ENCODE measurements around the gene PTPMT1.

The PTPMT1 gene

DNA sequence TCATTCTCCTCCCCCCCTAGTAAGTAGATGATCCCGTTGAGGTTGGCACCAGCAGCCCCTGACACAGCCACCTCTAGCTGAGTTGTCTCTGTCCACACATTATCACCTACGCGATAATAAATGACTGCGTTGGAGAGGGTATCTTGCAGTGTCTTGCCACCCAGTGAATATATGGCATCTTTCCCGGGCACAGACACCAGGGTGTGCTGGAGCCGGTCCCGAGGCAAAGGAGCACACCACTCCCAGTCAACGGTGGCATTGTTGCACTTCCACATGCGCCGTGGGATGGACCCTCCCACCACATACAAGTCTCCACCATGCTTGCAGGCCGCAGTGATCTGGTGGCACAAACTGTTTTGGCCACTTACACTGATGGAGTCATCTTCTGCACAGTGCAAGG lies 7.9 kb downstream of the PTPMT1 start:
- DNase-seq (ENCODE audit: low read depth): no peak
- no peak for TF ChIP-seq CTCF (conservative IDR thresholded peaks at IDR 0.05; ENCODE audit: low read depth, low read length)
- no peak overlapping the region for H3K4me3 ChIP-seq (ENCODE audit: low read depth, low read length)

DNA sequence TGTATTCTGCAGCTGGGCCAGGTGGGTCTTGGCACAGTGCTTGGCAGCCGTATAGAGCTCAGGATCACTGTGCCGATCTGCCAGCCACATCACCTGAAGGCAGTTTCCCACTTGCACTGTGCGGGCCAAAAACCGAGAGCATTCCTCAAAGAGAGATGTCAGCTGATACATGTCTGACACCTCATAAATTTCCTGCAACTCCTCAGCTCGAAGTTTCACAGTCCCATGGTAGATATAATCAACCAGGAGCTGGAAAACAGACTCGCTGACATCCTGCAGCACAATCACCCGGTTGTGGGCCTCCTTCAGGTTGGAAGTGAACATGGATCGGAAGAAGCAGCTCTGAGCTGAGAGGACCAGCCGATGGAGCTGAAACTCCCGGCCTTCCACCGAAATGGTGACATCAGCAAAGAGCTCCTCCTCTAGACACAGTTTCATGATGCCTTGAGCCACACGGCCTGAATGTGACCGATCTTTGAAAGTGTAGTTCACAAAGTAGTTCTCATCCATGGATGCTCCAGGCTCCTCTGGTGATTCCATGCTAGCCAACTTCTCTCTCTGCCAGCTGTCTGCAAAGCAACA lies 12.2 kb downstream of the PTPMT1 start:
- H3K4me3 ChIP-seq (ENCODE audit: low read depth, low read length): peak overlapping the region; percentile 96
- TF ChIP-seq CTCF (conservative IDR thresholded peaks at IDR 0.05; ENCODE audit: low read depth, low read length): no peak
- DNase-seq (ENCODE audit: low read depth): no peak

DNA sequence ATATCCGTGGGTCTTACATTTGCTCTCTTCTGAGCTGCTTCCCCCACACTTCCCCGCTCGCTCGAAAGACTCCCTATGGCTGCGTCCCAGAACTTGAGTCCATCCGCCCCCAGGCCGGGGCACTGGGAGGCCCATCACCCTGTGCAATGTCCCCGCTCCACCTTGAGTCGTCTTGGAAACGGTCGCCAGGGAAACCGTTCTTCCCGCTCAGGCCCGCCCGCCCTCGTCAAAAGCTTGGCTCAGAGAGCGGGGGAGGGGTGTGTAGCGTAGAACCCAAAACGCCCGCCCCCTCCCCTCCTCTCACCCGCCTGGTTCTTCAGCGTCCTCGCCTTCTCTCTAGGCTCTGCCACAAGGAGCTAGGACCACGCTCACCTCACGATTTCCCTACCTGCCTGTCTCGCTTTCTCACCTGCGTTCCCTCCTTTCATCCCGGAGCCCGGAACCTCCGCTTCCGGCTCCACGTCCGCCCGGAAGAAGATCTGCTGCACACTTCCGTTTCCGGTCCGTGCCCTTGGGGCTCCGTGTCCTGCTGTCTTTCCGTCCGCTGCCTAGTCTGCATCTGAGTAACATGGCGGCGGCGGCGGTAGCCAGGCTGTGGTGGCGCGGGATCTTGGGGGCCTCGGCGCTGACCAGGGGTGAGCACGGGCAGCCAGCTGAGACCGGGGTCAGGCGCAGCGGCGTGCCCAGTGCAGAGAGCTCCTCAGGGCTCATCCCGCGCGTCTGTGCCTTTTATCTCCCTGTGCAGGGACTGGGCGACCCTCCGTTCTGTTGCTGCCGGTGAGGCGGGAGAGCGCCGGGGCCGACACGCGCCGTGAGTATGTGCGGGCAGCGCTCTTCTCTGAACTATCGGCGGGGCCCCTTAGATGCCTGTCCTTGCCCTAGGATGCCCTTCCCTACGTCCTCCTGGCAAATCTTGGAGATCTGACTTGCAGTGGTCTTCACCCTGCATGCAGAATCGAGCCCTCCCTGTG lies 13.4 kb downstream of the PTPMT1 start, which contains the start of the genes KBTBD4 and NDUFS3:
Gene KBTBD4 (minus strand): TSS at position 447 of the 971 bp plus-strand sequence. CDS start 19 bp downstream, at position 428.
Gene NDUFS3 (plus strand): TSS at position 551 of the 971 bp plus-strand sequence. CDS start 18 bp downstream, at position 569.
- DNase-seq (ENCODE audit: low read depth): peak; percentile 92
- TF ChIP-seq CTCF (conservative IDR thresholded peaks at IDR 0.05; ENCODE audit: low read depth, low read length): no peak
- H3K4me3 ChIP-seq (ENCODE audit: low read depth, low read length): peak within 1 kb of the TSS; percentile 96

- no peak overlapping the region for H3K4me3 ChIP-seq (ENCODE audit: low read depth, low read length)
- no peak for DNase-seq (ENCODE audit: low read depth)
Measured at GRCh38 chr11:47583844-47584243, 18.4 kb downstream of the PTPMT1 start.

GRCh38 chr11:47586098-47586855 lies 20.9 kb downstream of the PTPMT1 start, which contains the start of gene FAM180B:
Gene FAM180B (plus strand): TSS chr11:47586678. CDS start chr11:47586769, 91 bp downstream.
- no peak for DNase-seq (ENCODE audit: low read depth)
- H3K4me3 ChIP-seq (ENCODE audit: low read depth, low read length): no peak within 1 kb of the TSS
- no peak for TF ChIP-seq CTCF (conservative IDR thresholded peaks at IDR 0.05; ENCODE audit: low read depth, low read length)

More at GRCh38 chr11:47583844-47584243, 18.4 kb downstream of the PTPMT1 start:
- no peak for TF ChIP-seq CTCF (conservative IDR thresholded peaks at IDR 0.05; ENCODE audit: low read depth, low read length)

DNA sequence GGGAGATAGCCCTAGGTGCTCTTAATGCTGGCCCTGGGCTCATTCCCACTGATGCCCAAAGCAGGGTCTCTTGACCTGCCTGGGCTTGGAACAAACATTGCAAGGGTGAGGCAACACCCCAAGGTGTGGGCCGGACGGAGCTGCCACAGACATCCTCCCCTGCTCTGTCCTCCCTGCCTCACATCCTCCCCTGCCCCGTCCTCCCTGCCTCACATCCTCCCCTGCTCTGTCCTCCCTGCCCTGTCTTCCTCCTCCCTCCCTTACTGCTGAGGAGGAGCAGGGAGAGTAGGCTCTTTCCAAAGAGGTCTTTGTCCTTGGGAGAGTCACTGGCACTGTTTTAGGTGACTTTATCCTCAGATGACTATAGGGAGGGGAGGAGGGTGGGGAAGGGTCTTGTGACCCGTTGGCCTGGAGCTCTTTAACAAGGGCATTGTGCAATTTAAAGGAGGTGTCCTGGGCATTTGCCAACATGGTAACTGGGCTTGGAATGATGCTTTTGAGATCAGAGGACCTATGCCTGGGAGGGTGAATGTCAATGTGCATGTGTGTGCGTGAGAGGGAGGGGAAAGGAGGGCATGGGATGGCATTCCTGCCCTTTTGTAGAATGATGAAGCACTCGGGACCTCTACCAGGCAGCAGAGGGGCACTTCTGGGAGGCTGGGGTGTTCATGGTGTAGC lies 21.8 kb downstream of the PTPMT1 start:
- no peak for TF ChIP-seq CTCF (conservative IDR thresholded peaks at IDR 0.05; ENCODE audit: low read depth, low read length)
- H3K4me3 ChIP-seq (ENCODE audit: low read depth, low read length): no peak overlapping the region
- DNase-seq (ENCODE audit: low read depth): no peak

Data from choroid plexus epithelial cell (primary cell).